Progenitor cell of endocrine pancreas (in vitro differentiated cells): ENCODE data around the gene ETV6. TPM values are rescaled to one million over a fixed set of nuclear protein-coding genes. Genes with fewer than 3 reads are reported as not detected.

Experiments used
- DNase-seq: peaks from one replicate; pipeline ENCODE4 v3.0.0; 2021; ENCODE audit warnings: low spot score; ENCODE audit not compliant: unreplicated experiment
- H3K27ac Mint-ChIP-seq: 2 replicates; pipeline ENCODE4 v1.8.0; 2021; ENCODE audit warnings: mild to moderate bottlenecking, moderate library complexity, mixed read lengths
- H3K27me3 Mint-ChIP-seq: 2 replicates; pipeline ENCODE4 v1.8.0; 2021; ENCODE audit warnings: mixed read lengths
- H3K36me3 Mint-ChIP-seq: 2 replicates; pipeline ENCODE4 v1.8.0; 2022; ENCODE audit warnings: mixed read lengths; ENCODE audit not compliant: insufficient read depth
- H3K4me1 Mint-ChIP-seq: 2 replicates; pipeline ENCODE4 v1.8.0; 2021; ENCODE audit warnings: low read depth, mixed read lengths
- H3K4me3 Mint-ChIP-seq: 2 replicates; pipeline ENCODE4 v1.8.0; 2021; ENCODE audit warnings: low read depth, mild to moderate bottlenecking, moderate library complexity, mixed read lengths
- H3K9me3 Mint-ChIP-seq: 2 replicates; pipeline ENCODE4 v1.8.0; 2021; ENCODE audit warnings: low read depth, mixed read lengths
- total RNA-seq: library from RNA; stranded (reverse); gene quantifications from 2 replicates; pipeline ENCODE4 v1.2.1, GENCODE V29; 2021
- TF ChIP-seq, protein P1 (sequence below): fragments of 200-600 bp; sonication (generic); IDR thresholded peaks from one replicate; pipeline ENCODE4 v1.5.0; 2021; ENCODE audit warnings: antibody characterized with exemption, mild to moderate bottlenecking; ENCODE audit not compliant: unreplicated experiment

Gene ETV6
- total RNA-seq, 1 donor from 2014 or later: 55.2 TPM

DNA sequence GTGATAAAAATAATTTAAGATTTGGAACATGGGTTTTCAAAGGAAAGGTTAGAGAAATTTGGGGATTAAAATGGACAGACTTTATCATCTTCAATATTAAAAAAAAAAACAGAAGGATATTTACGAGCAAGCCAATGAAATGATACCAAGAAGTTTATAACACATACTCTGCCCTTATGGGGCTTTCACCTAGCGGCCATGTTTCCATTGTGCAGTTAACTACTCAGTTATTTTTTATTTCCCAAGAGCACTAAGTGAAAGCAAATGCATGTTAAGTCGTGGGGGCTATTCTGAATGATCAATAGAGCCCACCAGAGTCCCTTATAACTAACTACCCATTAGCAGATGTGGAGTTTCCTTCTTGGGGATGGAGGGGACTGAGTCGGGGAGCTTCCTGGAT lies 53.9 kb downstream of the ETV6 start:
- Mint-ChIP-seq H3K4me1 (peaks cover 51% of the 10 kb centered on the region), H3K9me3 (no peaks in the 10 kb centered on the region), H3K36me3 (peaks cover 3% of the 10 kb centered on the region), H3K27me3 (no peaks in the 10 kb centered on the region), H3K4me3 (no peak overlapping the region), H3K27ac (no peak overlapping the region)
- no peak for DNase-seq
- TF ChIP-seq, protein P1, sequence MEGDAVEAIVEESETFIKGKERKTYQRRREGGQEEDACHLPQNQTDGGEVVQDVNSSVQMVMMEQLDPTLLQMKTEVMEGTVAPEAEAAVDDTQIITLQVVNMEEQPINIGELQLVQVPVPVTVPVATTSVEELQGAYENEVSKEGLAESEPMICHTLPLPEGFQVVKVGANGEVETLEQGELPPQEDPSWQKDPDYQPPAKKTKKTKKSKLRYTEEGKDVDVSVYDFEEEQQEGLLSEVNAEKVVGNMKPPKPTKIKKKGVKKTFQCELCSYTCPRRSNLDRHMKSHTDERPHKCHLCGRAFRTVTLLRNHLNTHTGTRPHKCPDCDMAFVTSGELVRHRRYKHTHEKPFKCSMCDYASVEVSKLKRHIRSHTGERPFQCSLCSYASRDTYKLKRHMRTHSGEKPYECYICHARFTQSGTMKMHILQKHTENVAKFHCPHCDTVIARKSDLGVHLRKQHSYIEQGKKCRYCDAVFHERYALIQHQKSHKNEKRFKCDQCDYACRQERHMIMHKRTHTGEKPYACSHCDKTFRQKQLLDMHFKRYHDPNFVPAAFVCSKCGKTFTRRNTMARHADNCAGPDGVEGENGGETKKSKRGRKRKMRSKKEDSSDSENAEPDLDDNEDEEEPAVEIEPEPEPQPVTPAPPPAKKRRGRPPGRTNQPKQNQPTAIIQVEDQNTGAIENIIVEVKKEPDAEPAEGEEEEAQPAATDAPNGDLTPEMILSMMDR: no peak

DNA sequence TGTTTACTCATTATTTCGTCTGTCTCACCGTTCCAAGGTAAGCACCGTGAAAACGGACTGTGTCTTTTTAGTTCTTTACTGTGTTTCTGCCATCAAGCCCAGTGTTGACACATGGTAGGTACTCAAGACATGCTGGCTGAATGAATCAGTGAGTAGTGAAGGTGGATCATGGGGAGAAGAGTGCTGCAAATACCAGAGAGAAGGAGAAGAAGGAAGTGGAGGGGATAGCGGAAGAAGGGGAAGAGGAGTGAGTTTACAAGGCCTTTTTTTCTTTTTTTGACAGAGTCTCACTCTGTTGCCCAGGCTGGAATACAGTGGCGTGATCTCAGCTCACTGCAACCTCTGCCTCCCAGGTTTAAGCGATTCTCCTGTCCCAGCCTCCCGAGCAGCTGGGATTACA lies 54.6 kb downstream of the ETV6 start:
- Mint-ChIP-seq H3K36me3 (peaks cover 3% of the 10 kb centered on the region), H3K27ac (no peak overlapping the region), H3K9me3 (no peaks in the 10 kb centered on the region), H3K4me3 (no peak overlapping the region), H3K4me1 (peaks cover 57% of the 10 kb centered on the region), H3K27me3 (no peaks in the 10 kb centered on the region)
- TF ChIP-seq, protein P1: no peak
- DNase-seq: no peak

DNA sequence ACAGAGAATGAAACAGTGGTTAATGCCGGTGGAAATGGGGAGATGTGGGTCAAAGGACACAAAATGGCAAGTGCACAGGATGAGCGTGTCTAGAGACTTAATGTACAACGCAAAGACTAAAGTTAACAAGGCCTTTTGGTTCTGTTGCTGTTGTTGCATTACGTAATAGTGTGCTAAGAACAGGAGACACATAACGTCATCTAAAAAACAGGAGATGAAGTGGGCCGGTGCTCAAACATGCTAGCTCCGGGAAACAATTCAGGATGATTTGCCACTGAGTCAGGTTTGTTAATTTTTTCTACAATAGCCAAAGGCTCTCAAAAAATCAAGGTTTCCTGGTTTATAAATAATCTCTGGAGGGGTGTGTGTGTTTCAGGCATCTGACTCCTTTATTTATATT lies 55.5 kb downstream of the ETV6 start:
- no peaks in the 10 kb centered on the region for H3K27me3 Mint-ChIP-seq
- H3K4me1 Mint-ChIP-seq: peaks cover 60% of the 10 kb centered on the region
- no peaks in the 10 kb centered on the region for H3K9me3 Mint-ChIP-seq
- H3K36me3 Mint-ChIP-seq: peaks cover 1% of the 10 kb centered on the region
- TF ChIP-seq, protein P1: no peak
- H3K27ac Mint-ChIP-seq: peak overlapping the region; percentile 91
- DNase-seq: no peak
- no peak overlapping the region for H3K4me3 Mint-ChIP-seq

DNA sequence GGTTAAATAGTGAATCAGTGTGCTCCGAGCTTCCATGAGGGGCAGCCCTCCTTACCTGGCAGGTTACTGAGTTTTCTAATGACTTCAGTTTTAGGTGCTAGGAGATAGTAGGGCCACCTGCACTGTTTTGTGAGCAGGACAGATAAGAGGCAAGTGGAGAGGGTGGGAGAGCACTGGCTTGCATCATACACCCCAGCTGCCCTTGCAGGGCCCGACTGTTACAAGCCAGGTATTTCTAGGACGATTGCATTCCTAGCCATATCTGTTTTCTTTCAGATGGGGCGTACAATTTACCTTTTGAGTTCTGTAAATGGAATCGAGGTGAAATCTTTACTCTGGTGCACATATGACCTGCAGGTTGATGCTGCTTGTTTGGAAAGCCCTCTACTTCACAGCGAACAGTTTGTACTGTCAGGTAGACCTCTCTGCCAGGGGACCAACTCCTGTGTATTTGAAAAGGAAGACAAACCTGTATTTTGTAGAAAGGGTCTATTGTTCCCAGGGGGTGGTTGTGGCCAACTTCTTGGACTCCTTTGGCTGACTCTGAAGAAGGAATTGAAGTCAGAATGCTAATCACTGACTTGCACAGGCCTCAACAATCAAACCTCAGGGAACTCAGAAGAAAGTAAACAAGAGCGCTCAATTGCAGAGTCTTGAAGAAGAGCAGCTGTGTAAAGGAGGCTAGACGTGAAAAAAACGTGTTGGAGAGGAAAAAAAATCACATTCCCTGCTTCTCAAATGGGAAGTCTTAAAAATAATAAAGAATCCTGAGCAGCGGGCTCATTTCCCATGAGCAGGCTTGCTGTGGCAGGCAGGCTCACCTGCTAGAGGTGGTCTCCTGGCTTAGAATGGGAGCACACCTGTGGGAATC lies 57.3 kb downstream of the ETV6 start:
- H3K9me3 Mint-ChIP-seq: no peaks in the 10 kb centered on the region
- peak overlapping the region; percentile 91 for H3K27ac Mint-ChIP-seq

DNA sequence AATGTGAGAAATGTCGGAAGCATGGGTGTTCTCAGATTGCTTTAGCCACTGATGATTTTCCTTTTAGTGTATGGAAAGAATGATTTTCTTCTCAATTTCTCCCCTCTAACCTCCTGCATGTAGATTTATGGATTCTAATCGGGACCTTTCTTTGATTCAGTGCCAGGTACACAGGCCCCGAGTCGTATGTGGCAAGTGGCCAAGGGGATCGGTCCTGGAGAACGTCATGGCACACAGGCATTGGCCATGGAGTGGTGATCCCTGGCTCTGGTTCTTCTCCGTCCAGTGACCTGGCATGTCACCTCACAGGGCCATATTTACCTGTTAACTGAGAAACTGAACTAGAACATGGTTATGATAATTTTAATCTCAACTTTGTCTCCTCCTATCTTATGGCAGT lies 58.1 kb downstream of the ETV6 start:
- no peak for DNase-seq
- TF ChIP-seq, protein P1: no peak
- no peaks in the 10 kb centered on the region for H3K9me3 Mint-ChIP-seq
- no peak overlapping the region for H3K4me3 Mint-ChIP-seq
- H3K4me1 Mint-ChIP-seq: peaks cover 69% of the 10 kb centered on the region
- H3K27me3 Mint-ChIP-seq: no peaks in the 10 kb centered on the region
- H3K36me3 Mint-ChIP-seq: peaks cover 1% of the 10 kb centered on the region
- H3K27ac Mint-ChIP-seq: peak overlapping the region; percentile 91

More for the DNA sequence above, 57.3 kb downstream of the ETV6 start:
- H3K27me3 Mint-ChIP-seq: no peaks in the 10 kb centered on the region
- H3K36me3 Mint-ChIP-seq: peaks cover 1% of the 10 kb centered on the region
- TF ChIP-seq, protein P1: no peak
- H3K4me1 Mint-ChIP-seq: peaks cover 67% of the 10 kb centered on the region
- peak overlapping the region; percentile 6 for H3K4me3 Mint-ChIP-seq
- no peak for DNase-seq
